HTERT RPE-1 (cell line): ENCODE data around the gene FBLN7.
"Not testable (repeated sequence)": the region's sequence is repeated elsewhere in the genome, so short reads cannot be mapped to it uniquely, and the experiment has no call there.

Experiments used
- in situ Hi-C: fragments of 300-500 bp; cut with MboI; formaldehyde crosslinking; loops from 4 replicates; pipeline ENCODE4 v1.14.3; 2020; ENCODE audit warnings: low sequenced_read_pairs

The FBLN7 gene

GRCh38 chr2:112138159-112139032 is at the start of gene FBLN7:
FBLN7 (plus strand) TSS chr2:112138385; CDS start chr2:112138656, 271 bp downstream.
- in situ Hi-C loops = no loop called here

GRCh38 chr2:112089375-112089774 is 48.8 kb upstream of the FBLN7 start:
- in situ Hi-C loops = no loop called here

- in situ Hi-C loops = no loop called here
Observed at GRCh38 chr2:112092286-112093041, 45.7 kb upstream of the FBLN7 start.

- in situ Hi-C loops = no loop called here
Observed at GRCh38 chr2:112093216-112093615, 45.0 kb upstream of the FBLN7 start.

GRCh38 chr2:112095681-112096080 is 42.5 kb upstream of the FBLN7 start:
- in situ Hi-C loops = no loop called here

- in situ Hi-C loops = no loop called here
Observed at GRCh38 chr2:112096098-112096497, 42.1 kb upstream of the FBLN7 start.

GRCh38 chr2:112108178-112108832 is 29.9 kb upstream of the FBLN7 start:
- in situ Hi-C loops = no loop called here

- in situ Hi-C loops = no loop called here
Observed at GRCh38 chr2:112109278-112109677, 28.9 kb upstream of the FBLN7 start.

GRCh38 chr2:112110966-112111365 is 27.2 kb upstream of the FBLN7 start:
- in situ Hi-C loops = no loop called here

GRCh38 chr2:112113354-112113753 is 24.8 kb upstream of the FBLN7 start:
- in situ Hi-C loops = not testable (repeated sequence)

- in situ Hi-C loops = no loop called here
Observed at GRCh38 chr2:112118148-112118547, 20.0 kb upstream of the FBLN7 start.

GRCh38 chr2:112121682-112122254 is 16.4 kb upstream of the FBLN7 start:
- in situ Hi-C loops = no loop called here

- in situ Hi-C loops = no loop called here
Observed at GRCh38 chr2:112129060-112129459, 9.1 kb upstream of the FBLN7 start.

GRCh38 chr2:112133344-112133743 is 4.8 kb upstream of the FBLN7 start:
- in situ Hi-C loops = no loop called here

GRCh38 chr2:112134120-112134519 is 4.1 kb upstream of the FBLN7 start:
- in situ Hi-C loops = no loop called here

- in situ Hi-C loops = no loop called here
Observed at GRCh38 chr2:112136096-112136495, 2.1 kb upstream of the FBLN7 start.

GRCh38 chr2:112137516-112138158 is 548 bp upstream of the FBLN7 start:
- in situ Hi-C loops = no loop called here

- in situ Hi-C loops = not testable (repeated sequence)
Observed at GRCh38 chr2:112139033-112139614, 939 bp downstream of the FBLN7 start.

- in situ Hi-C loops = not testable (repeated sequence)
Observed at GRCh38 chr2:112139661-112140204, 1.5 kb downstream of the FBLN7 start.

- in situ Hi-C loops = no loop called here
Observed at GRCh38 chr2:112140205-112140802, 2.1 kb downstream of the FBLN7 start.
